ENCODE measurements around the gene GLB1L2.

DNA sequence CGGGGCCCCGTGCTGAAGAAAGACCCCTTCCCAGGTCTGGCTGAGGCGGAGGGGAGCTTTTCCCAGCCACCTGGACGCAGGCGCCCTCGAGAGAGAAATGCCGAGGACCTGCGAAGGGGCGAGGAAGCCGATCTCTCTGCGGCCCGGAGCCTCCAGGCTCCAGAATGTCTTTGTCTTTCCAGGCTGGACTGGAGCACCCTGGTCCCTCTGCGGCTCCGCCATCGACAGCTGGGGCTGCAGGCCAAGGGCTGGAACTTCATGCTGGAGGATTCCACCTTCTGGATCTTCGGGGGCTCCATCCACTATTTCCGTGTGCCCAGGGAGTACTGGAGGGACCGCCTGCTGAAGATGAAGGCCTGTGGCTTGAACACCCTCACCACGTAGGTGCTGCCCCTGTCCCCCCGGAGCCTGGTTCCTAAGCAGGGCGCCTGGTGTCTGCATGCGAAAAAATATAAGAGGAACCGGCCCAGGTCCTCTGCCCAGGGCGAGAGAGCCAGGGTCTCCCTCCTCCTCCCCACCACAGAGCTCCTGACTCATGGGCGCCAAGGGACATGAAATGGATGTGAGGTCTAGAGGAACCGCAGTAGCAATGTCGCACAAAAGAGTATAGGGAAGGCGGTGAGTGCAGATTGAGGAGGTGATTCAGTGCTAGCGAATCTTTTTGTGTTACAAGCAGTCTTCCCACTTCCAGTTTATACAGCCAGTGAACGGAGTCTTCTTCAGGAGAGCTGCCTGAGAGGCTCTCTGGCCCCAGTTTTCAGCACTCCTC is 11.0 kb downstream of the GLB1L2 start:
- TF ChIP-seq CTCF (conservative IDR thresholded peaks at IDR 0.05 in 1 of 2, IDR thresholded peaks at IDR 0.05 in 1 of 2; ENCODE audit: low read depth in 1 of 2, low read length in 2 of 2) (no peak), EZH2 (IDR thresholded peaks at IDR 0.05; ENCODE audit: low read length, missing control alignments) (no peak)
